ENCODE data around the gene CTTN.
"Not testable (repeated sequence)": the region's sequence is repeated elsewhere in the genome, so short reads cannot be mapped to it uniquely, and the experiment has no call there.

The CTTN gene

DNA sequence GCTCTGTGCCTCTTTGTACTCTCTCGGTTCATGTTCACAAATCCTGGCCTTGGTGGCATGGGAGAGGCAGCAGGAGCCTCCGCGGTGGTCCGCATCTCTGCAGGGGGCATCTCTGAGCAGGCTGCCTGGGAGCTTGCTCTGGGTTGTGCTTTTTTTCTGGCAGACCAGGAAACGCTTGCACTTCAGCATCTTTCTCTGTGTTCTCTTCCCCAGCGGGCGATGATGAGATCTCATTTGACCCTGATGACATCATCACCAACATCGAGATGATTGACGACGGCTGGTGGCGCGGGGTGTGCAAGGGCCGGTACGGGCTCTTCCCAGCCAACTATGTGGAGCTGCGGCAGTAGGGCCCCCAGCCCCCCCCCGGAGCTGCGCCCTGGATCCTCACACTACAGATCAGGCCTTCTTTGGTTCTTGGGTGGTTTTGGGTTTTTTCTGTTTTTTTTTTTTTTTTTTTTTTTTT, 36.5 kb downstream of the CTTN start:
- H3K27ac Mint-ChIP-seq, result no peak overlapping the region

DNA sequence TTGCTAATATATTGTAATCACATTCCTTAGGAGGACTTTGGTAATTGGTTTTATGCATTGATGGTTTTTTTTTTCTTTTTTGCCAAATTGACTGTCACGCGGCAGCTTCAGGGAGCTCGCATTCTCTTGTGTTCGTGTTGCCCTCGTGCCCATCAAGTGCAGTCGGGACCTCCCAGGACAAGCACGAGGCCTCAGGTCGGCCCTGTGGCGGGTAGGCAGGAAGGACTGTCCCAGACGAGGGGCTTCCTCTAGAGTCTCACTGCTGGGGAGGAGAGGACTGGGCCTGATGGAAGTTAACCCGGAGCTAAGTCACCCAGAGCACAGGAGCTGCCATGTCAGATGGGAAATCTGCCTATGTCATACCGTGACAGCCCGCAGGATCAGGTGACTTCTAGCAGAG, 37.0 kb downstream of the CTTN start:
- H3K4me1 Mint-ChIP-seq (ENCODE audit: low read depth), result no peaks in the 10 kb centered on the region

More for the DNA sequence above, 36.5 kb downstream of the CTTN start:
- Mint-ChIP-seq H3K9me3 (no peaks in the 10 kb centered on the region), H3K4me3 (no peak overlapping the region), H3K4me1 (ENCODE audit: low read depth) (no peaks in the 10 kb centered on the region), H3K27me3 (peaks cover 6% of the 10 kb centered on the region), H3K36me3 (ENCODE audit: low read depth) (peaks cover 61% of the 10 kb centered on the region)
- no peak for DNase-seq

DNA sequence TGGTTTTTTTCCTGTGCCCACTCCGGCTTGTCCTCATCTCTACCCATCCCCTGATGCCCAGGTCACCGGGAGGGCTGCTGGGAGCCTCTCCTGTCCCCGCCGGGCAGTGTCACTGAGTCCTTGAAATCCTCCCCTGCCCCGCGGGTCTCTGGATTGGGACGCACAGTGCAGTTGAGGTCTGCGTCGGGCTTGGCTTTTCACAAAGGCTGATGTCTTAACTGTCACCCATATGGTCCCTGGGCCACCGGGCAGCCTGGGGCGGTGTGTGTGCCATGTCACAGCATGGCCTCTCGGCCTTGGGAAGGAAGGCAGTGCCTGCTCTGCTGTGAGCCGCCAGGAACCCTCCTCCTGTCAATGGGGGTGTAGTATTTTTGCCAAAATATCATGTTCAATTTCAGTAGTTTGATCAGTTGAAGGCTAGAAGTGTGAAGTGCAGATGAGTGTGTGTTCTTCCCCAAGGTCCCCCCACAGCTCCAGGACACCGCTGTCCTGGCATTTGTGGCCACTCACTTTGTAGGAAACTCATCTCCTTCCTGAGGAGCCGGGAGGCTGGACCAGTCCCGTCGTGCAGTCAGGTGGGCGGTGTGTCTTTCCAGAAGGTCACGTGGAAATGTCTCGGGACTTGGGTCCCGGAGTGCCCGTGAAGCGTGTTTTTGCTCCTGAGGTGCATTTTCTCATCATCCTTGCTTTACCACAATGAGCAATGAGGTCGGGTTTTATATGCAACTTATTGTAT, 37.6 kb downstream of the CTTN start:
- peaks cover 11% of the 10 kb centered on the region for H3K27me3 Mint-ChIP-seq
- no peak for DNase-seq
- no peaks in the 10 kb centered on the region for H3K4me1 Mint-ChIP-seq (ENCODE audit: low read depth)
- peaks cover 53% of the 10 kb centered on the region for H3K36me3 Mint-ChIP-seq (ENCODE audit: low read depth)
- H3K27ac Mint-ChIP-seq, result no peak overlapping the region
- no peaks in the 10 kb centered on the region for H3K9me3 Mint-ChIP-seq
- no peak overlapping the region for H3K4me3 Mint-ChIP-seq

More for the DNA sequence above, 37.0 kb downstream of the CTTN start:
- Mint-ChIP-seq H3K4me3 (no peak overlapping the region), H3K27ac (no peak overlapping the region), H3K36me3 (ENCODE audit: low read depth) (peaks cover 56% of the 10 kb centered on the region), H3K27me3 (peaks cover 8% of the 10 kb centered on the region), H3K9me3 (no peaks in the 10 kb centered on the region)
- DNase-seq, result no peak

DNA sequence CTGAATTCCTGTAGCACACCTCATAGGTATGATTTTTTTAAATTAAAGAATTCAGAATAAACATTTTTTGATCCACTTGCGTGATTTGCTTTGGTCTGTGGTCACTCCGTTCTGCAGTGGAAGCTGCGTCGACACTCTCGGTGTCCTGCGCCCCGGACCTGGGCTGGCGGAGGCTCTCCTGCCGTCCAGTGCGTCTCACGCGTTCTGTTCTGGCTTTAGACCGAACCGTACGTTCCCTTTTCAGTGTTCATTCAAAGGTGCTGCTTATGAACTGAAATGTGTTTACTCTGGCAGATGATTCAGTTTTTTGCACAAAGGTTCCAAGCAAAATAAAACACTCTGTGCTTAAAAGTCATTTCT, 38.2 kb downstream of the CTTN start:
- no peak for DNase-seq
- Mint-ChIP-seq H3K4me1 (ENCODE audit: low read depth) (no peaks in the 10 kb centered on the region), H3K27ac (no peak overlapping the region), H3K4me3 (no peak overlapping the region), H3K9me3 (no peaks in the 10 kb centered on the region), H3K27me3 (peaks cover 11% of the 10 kb centered on the region), H3K36me3 (ENCODE audit: low read depth) (peaks cover 49% of the 10 kb centered on the region)

DNA sequence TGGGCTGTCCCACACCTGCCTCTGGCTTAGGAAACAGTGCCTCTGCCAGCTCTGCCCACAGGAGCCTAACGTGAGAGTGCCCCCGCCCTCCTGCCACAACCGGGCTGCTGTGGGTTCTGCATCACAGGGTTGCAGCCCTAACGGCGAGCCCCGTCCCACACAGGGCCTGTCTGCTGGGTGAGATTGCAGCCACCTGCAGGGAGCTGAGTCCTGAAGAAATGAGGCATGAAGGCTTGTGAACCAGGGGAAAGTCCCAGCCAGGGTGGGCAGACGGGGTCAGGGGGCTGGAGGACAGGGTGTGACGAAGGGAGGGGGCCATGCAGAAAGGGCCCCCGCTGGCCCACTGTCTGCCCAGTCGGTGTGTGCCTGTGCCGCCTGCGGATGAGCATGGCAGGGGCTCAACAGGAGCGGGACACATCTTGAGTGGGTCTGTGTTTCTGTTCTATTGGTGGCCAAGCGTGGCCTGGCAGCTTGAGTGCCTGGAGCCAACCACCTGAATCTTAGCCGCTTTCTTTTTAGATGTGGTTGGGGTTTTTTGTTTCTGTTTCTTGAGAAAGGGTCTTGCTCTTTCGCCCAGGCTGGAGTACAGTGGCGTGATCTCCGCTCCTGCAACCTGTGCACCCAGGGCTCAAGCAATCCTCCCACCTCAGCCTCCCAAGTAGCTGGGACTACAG, 38.9 kb downstream of the CTTN start:
- Mint-ChIP-seq H3K36me3 (ENCODE audit: low read depth) (peaks cover 42% of the 10 kb centered on the region), H3K4me3 (no peak overlapping the region), H3K27ac (no peak overlapping the region), H3K27me3 (peaks cover 9% of the 10 kb centered on the region), H3K9me3 (no peaks in the 10 kb centered on the region), H3K4me1 (ENCODE audit: low read depth) (no peaks in the 10 kb centered on the region)
- no peak for DNase-seq

DNA sequence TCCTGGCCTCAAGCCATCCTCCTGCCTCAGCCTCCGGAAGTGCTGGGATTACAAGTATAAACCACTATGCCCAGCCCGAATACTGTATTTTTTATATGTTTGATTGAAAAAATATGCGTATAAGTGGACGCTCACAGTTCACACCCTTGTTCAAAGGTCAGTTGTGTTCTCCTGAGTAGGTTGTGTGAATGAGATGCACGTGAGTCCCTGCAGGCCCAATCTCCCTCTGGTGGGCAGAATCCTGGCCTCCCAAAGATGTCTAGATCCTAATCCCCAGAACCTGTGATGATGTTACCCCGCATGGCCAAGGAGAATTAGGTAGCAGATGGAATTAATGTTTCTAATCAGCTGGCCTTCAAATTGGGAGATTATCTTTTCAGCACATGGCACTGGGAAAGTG, 41.9 kb downstream of the CTTN start:
- Mint-ChIP-seq H3K4me1 (ENCODE audit: low read depth) (no peaks in the 10 kb centered on the region), H3K36me3 (ENCODE audit: low read depth) (peaks cover 14% of the 10 kb centered on the region), H3K27me3 (peaks cover 23% of the 10 kb centered on the region), H3K4me3 (no peak overlapping the region), H3K27ac (no peak overlapping the region), H3K9me3 (no peaks in the 10 kb centered on the region)
- DNase-seq, result no peak

DNA sequence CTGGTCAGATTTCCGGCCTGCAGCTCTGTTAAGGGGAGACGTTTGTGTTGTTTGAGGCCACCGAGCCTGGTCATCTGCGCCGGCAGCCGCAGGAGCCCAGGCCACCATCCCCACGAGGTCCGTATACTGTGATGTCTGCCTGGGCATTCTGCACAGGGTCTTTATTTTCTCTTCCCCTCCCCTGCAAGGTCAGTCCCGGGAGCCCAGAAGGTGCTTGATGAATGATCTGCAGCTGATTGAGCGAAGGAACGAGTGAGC, 45.4 kb downstream of the CTTN start:
- no peaks in the 10 kb centered on the region for H3K36me3 Mint-ChIP-seq (ENCODE audit: low read depth)
- H3K27ac Mint-ChIP-seq, result no peak overlapping the region
- peaks cover 10% of the 10 kb centered on the region for H3K9me3 Mint-ChIP-seq
- H3K4me1 Mint-ChIP-seq (ENCODE audit: low read depth), result no peaks in the 10 kb centered on the region
- no peak overlapping the region for H3K4me3 Mint-ChIP-seq
- peaks cover 33% of the 10 kb centered on the region for H3K27me3 Mint-ChIP-seq
- no peak for DNase-seq

DNA sequence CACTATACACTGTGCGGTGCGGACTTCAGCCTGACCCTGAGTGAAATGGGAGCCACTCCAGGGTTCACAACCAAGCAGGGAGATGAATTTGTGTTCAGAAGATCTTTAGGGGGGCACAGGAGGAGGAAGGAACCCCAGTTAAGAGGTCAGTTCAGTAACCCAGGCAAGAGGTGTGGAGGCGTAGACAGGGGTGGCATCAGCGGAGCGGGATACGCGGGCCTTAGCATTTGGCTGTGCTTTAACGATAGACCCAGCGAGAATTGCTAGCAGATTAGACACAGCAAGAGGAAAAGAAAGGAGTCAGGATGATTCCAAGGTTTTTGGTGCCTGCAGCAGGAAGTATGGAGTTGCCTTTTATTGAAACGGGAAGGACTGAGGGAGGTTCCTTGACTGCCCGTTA, 46.8 kb downstream of the CTTN start:
- H3K9me3 Mint-ChIP-seq, result peaks cover 22% of the 10 kb centered on the region
- no peak overlapping the region for H3K27ac Mint-ChIP-seq
- no peak for DNase-seq
- peaks cover 33% of the 10 kb centered on the region for H3K27me3 Mint-ChIP-seq
- H3K4me3 Mint-ChIP-seq, result no peak overlapping the region
- peaks cover 1% of the 10 kb centered on the region for H3K36me3 Mint-ChIP-seq (ENCODE audit: low read depth)
- H3K4me1 Mint-ChIP-seq (ENCODE audit: low read depth), result no peaks in the 10 kb centered on the region

DNA sequence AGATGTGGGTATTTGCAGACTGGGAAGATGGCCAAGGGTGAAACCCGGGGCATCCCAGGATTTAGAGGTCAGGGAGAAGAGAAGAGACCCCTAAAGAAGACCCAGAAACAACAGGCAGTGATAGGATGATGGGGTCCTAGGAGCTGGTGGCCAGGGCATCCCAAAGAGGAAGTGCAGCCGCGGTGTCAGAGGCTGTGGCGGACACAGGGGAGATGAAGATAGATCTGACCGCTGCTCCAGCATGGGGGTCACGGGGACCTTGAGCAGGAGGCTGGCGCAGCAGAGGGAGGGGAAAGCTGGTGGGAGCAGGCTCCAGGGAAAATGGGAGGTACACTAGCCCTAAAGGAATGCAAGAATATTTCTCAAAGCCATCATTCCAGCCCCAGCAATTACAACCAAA, 47.3 kb downstream of the CTTN start:
- peaks cover 27% of the 10 kb centered on the region for H3K9me3 Mint-ChIP-seq
- peaks cover 1% of the 10 kb centered on the region for H3K36me3 Mint-ChIP-seq (ENCODE audit: low read depth)
- DNase-seq, result no peak
- H3K27ac Mint-ChIP-seq, result no peak overlapping the region
- H3K27me3 Mint-ChIP-seq, result peaks cover 29% of the 10 kb centered on the region
- no peaks in the 10 kb centered on the region for H3K4me1 Mint-ChIP-seq (ENCODE audit: low read depth)
- no peak overlapping the region for H3K4me3 Mint-ChIP-seq

DNA sequence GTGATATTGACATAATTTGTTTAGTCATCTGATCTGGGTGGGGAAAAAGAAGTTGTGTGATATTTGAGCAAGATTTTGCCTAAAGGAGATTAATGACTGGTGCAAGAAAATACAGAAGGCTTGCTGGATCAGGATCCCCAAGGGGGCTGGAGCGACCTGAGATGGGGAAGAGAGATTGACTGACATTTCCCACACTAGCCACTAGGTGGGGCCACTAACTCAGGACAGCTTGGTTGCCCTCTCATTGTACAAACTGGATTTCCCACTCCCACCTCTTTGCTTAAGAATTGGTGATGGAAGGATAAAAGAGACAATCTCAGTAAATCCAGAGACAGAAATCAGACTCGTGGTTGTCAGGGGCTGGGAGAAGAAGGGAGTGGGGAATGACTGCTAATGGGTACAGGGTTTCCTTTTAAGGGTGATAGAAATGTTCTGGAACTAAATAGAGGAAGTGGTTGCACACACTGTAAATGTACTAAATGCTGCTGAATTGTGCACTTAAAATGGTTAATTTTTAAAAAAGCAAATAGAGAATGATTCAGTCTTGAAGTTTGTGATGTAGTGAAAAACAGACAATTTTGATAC, 50.7 kb downstream of the CTTN start:
- no peak overlapping the region for H3K4me3 Mint-ChIP-seq

DNA sequence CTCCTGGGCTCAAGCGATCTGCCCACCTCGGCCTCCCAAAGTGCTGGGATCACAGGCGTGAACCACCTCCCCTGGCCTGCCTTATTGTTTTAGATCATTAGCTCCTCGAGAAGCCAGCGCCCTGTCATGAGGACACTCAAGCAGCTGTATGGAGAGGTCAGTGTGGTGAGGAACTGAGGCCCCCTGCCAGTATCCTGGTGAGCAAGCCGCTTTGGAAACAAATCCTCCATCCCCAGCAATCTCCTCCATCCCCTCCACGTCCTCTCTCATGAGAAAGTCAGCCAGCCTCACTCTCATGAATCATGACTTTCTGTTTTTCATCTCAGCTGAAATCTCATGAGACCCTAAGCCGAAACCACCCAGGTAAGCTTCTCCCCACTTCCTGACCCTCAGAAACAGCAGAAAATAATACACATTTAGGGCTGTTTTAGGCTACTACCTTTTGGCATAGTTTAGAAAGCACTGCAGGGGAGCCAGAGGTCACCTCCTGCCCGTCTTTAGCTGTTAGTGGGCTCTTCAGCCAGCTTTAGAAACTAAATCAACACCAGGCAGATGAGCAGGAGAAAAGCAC, 56.0 kb downstream of the CTTN start:
- Mint-ChIP-seq H3K9me3 (peaks cover 12% of the 10 kb centered on the region), H3K4me1 (ENCODE audit: low read depth) (no peaks in the 10 kb centered on the region), H3K27me3 (peaks cover 11% of the 10 kb centered on the region), H3K4me3 (no peak overlapping the region), H3K27ac (no peak overlapping the region), H3K36me3 (ENCODE audit: low read depth) (peaks cover 1% of the 10 kb centered on the region)
- no peak for DNase-seq

More for the DNA sequence above, 50.7 kb downstream of the CTTN start:
- H3K36me3 Mint-ChIP-seq (ENCODE audit: low read depth), result peaks cover 1% of the 10 kb centered on the region
- H3K4me1 Mint-ChIP-seq (ENCODE audit: low read depth), result no peaks in the 10 kb centered on the region
- no peak for DNase-seq
- H3K9me3 Mint-ChIP-seq, result peaks cover 28% of the 10 kb centered on the region
- H3K27me3 Mint-ChIP-seq, result peaks cover 20% of the 10 kb centered on the region
- H3K27ac Mint-ChIP-seq, result no peak overlapping the region

DNA sequence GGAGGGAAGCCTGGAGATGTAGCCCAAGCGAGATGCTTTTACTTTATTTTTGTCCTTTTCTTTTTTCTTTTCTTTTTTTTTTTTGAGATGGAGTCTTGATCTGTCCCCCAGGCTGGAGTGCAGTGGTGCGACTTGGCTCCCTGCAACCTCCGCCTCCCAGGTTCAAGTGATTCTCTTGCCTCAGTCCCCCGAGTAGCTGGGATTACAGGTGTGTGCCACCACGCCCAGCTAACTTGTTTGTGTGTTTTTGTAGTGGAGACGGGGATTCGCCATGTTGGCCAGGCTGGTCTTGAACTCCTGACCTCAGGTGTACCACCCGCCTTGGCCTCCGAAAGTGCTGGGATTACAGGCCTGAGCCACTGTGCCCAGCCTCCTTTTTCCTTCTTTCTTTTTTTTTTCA, 56.5 kb downstream of the CTTN start:
- not testable (repeated sequence) for H3K27ac Mint-ChIP-seq; DNase-seq; H3K4me1 Mint-ChIP-seq (ENCODE audit: low read depth); H3K9me3 Mint-ChIP-seq; H3K36me3 Mint-ChIP-seq (ENCODE audit: low read depth); H3K4me3 Mint-ChIP-seq
- H3K27me3 Mint-ChIP-seq, result peaks cover 12% of the 10 kb centered on the region

DNA sequence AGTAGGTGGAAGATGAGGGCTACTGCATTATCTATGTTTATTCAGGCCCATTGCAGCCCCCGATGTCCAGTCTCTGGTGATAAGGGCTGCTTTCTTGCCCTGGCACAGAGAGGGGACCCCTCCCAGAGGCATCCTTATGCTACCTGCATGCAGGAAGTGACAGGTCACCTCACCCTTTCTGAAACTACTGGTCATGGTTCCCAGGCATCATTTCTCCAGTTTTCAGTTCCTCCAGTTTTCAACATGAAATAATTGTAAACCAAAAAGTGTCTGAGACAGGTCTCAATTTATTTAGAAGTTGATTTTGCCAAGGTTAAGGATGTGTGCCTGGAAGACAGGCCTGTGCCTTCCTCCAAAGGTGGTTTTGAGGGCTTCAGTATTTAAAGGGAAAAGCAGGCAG, 57.0 kb downstream of the CTTN start:
- Mint-ChIP-seq H3K27ac (no peak overlapping the region), H3K27me3 (peaks cover 16% of the 10 kb centered on the region), H3K4me1 (ENCODE audit: low read depth) (no peaks in the 10 kb centered on the region), H3K9me3 (peaks cover 3% of the 10 kb centered on the region), H3K36me3 (ENCODE audit: low read depth) (no peaks in the 10 kb centered on the region), H3K4me3 (no peak overlapping the region)
- DNase-seq, result no peak

DNA sequence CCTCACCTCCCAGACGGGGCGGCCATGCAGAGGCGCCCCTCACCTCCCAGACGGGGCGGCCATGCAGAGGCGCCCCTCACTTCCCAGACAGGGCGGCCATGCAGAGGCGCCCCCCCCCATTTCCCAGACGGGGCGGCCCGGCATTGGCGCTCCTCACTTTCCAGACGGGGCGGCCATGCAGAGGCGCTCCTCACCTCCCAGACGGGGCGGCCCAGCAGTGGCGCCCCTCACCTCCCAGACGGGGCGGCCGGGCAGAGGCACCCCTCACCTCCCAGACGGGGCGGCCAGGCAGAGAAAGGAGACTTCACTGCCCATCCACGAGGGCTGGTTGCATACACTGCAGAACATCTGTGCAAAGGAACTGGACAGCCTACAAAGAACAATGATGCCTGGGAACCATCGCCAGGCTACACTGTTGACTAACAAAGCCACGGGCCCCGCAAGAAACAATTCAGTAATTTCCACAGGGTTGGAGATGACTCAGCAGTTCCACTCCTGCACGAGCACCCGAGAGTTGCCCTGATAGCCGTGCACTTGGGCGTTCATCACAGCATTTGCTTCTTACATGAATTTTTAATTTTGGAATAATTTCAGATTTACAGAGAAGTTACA, 58.7 kb downstream of the CTTN start:
- DNase-seq, result no peak
- H3K36me3 Mint-ChIP-seq (ENCODE audit: low read depth), result no peaks in the 10 kb centered on the region
- H3K4me1 Mint-ChIP-seq (ENCODE audit: low read depth), result no peaks in the 10 kb centered on the region

DNA sequence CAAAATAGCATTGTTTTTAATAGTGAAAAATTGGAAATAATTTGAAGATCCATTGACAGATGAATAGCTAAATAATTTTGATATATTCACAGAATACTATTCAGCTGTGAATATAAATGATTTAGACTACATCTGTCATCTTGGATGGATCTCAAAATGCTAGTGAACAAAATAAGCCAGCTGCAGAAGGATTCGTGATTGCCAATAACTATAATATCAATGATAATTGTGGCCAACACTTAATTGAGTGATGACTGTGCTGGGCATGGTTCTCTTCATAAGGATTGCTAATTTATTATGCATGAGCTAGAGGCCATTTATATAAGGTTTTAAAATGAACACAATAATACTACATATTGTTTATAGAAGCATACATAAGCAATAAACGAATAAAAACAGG, 60.4 kb downstream of the CTTN start:
- Mint-ChIP-seq H3K27me3 (peaks cover 34% of the 10 kb centered on the region), H3K9me3 (no peaks in the 10 kb centered on the region), H3K27ac (no peak overlapping the region), H3K4me3 (no peak overlapping the region), H3K4me1 (ENCODE audit: low read depth) (no peaks in the 10 kb centered on the region), H3K36me3 (ENCODE audit: low read depth) (no peaks in the 10 kb centered on the region)
- no peak for DNase-seq

More for the DNA sequence above, 58.7 kb downstream of the CTTN start:
- H3K4me3 Mint-ChIP-seq, result no peak overlapping the region
- H3K9me3 Mint-ChIP-seq, result no peaks in the 10 kb centered on the region
- peaks cover 28% of the 10 kb centered on the region for H3K27me3 Mint-ChIP-seq
- H3K27ac Mint-ChIP-seq, result no peak overlapping the region

All from activated T-cell treated with anti-CD3 and anti-CD28 coated beads, Interleukin-2, amount 50 U/mL, for 24 hours (primary cell).